NOMO-1 treated with dmso at 0.1 percent for 144 hours (cell line): Measurements from ENCODE around the gene ZFX.
"Not testable (repeated sequence)": the region's sequence is repeated elsewhere in the genome, so short reads cannot be mapped to it uniquely, and the experiment has no call there.

Source experiments
- DNase-seq: peaks from one replicate; lab custom pipeline; 2025; ENCODE audit not compliant: unreplicated experiment; lab: John Stamatoyannopoulos, UW

Gene ZFX

DNA sequence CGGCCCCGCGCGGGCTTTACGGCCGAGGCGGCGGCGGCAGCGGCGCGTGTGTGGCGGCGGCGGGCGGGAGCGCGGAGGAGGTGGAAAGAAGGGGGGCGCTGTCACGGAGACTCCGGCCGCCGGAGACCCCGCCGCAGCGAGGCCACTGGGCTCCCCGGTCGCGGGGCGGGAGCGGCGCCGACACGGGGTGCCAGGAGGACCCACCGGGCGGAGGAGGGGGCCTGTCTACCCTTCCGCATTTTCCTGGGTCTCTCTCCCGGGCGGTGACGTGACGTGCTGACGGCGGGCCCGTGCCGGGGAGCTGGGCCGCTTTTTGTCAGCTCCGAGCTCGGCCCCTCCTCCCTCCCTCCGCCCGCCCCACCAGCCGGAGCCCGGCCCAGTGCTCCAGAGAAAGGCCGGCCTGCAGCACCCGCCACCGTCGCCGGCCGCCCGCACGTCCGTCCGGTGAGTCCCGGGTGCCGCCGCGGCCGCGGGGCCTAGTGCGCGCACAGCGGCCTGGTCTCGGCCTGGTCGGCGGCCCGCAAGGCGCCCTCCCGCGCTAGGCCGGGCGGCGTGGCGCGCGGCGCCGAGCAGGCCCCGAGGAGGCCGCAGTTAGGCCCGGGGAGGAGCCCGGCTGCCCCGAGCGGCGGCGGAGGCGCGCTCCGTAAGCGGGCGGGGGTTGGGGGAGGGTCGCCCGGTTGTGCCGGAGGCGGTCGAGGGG, at the start of gene ZFX:
Gene ZFX (plus strand): TSS at position 379 of the 700 bp plus-strand sequence. CDS start 23,014 bp downstream, outside the sequence.
- peak; percentile 37 for DNase-seq

DNA sequence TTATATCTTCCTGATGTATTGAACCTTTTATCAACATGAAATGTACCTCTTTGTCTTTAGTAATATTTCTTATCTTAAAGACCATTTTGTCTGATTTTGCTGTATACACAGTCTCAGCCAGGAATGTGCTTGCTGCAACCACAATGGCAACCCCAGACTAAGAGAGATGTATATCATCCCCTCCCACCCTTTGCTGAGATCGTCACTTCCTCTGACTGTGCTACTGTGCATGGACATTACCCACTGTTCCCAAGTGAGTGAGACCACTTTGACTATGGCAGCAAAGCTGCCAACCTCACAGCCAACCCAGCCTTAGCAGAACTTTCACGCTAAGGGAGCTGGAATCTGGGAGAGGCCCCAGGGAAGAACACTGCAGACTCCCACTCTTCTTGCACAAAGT, 48.8 kb upstream of the ZFX start:
- DNase-seq, result no peak

DNA sequence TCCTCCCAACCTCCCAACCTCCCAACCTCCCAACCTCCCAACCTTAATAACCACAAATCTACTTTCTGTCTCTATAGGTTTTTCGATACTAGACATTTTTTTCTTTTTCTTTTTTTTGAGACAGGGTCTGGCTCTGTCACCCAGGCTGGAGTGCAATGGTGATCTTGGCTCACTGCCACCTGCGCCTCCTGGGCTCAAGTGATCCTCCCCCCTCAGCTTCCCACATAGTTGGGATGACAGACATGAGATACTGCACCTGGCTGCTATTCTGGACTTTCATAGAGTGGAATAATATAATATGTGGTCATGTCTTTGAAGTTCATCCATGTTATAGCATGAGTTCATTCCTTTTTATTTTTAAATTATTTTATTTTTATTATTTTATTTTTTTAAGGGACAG, 39.5 kb upstream of the ZFX start:
- DNase-seq, result no peak

DNA sequence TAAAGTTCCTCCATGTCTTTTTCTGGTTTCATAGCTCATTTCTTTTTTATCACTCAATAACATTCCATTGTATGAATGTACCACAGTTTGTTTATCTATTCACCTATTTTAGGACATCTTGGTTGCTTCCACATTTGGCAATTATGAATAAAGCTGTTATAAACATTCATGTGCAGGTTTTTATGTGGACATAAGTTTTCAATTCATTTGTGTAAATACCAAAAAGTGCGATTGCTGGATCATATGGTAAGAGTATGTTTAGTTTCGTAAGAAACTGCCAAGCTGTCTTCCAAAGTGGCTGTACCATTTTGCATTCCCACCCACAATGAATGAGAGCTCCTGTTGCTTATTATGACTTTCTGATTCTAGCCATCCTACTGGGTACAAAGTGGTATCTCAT, 36.3 kb upstream of the ZFX start:
- no peak for DNase-seq

DNA sequence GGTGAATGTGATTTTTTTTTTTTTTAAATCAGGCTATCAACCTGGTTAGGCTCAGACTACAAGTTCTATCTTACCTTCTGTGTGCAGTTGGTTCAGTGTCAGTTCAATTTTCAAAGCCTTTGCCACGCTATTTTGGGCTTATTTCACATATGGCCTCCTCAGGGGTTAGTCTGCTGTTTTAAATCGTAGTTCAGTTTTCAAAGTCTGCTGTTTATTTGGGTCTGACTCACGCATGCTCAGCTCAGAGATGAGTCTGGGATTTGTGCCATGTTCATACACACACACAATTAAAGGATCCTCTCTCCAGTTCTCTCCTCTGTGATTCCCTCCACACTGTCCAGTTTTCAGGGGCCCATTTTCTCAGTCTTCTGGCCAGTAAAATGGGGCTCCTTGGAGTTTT, 32.3 kb upstream of the ZFX start:
- DNase-seq, result no peak

DNA sequence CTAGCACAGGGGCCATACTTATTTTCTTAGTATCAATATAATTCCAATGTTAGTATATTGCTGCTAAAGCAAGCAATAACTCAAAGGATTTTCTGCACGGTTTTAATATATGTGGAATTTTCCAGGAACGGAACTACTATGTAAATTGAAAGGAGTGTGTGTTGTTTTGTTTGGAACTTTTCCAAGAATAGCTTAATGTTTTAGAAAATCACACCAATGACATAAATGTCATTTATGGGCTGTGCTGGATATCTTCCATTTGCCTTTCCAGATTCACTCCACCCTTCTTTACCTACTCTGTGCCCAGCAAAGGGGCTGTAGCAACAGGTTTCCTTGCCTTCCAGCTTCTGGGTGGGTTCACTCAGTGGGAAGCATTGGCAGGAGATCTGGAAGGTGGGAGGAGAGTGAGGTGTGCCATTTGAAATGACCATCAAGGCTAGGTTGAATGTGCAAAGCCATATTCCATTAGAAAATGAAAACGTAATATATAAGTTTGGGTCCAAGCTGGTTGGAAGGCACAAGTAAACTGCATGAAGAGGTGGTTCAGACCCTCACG, 25.2 kb upstream of the ZFX start:
- DNase-seq, result no peak

DNA sequence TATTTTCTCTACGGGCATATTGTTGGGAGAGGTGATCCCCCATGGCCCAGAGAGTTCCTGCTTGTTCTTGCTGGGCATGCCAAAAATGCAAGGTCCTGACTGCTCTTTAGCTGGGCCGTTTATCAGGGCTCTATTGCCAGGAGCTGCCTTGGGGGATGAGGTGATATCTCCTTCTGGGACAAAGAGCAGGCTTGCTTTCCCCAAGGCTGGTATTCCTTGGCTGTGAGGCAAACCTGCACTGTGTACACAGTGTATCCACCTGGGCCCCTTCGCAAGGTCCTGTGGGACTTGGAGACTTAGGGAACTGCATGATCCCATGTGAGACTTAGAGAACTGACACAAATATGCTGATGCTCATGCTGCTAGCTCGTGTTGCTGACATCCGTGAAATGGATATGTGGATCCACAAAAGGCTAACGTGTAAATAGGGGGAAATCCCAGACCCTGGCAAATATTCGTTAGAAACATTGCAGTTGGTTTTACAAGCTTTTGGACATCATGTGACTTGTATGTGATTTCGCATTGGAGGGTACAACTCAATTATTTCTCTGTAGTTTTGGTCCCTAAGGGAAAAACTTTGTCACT, 24.4 kb upstream of the ZFX start:
- DNase-seq, result no peak

DNA sequence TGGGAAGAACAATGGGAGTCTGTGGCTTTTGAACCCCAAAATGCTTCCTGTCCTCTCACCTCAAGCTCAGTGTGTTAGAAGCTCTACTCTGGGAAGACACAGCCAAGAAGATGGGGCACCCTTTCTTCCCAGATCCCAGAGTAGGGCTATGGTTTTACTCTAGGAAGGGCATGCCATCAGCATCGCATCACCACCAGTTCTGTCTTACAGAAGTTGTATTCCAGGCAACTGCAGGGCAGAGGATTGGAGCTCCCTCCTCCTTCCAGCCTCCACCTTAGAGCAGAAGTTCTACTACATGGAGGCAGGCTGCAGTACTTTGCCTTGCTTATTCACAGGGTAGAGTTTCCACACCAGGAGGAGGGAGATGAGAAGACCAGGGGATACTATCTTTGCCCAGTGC, 18.1 kb upstream of the ZFX start:
- DNase-seq, result no peak

DNA sequence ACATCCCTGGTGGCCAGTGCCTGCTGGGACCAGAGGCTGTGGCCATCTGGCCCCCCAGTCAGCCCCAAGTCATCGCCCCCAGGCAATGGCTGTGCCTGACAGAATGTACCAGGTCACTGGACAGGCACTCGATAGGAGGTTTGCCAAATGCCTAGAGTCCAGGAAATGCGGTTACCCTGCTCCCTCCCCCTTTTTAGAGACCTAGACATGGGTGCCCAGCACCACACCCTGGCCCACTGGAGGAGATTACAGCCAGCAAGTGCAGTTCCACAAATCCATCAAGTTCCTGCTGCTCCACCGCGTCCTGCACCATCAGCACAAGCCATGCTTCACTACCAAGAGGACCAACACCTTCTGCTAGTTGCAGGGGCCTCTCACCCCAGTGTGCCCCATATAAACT, 16.2 kb upstream of the ZFX start:
- no peak for DNase-seq

DNA sequence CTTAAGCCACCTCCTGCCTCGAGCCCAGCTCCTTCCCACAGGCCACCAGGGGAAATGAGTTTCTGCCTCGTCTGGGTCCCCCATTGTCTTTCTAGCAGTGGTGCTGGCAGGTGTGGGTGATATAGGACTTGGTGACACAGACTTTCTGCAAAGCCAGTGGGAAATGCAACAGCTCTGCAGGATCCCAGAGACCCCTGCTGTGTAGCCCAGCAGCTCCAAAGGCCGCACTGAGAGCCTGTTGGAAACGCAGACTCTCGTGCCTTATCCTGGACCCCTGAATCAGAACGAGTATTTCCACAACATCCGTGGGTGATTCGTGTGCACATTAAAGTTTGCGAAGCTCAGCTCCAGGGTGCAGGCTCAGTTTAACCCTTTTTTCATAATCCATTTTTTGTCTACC, 13.8 kb upstream of the ZFX start:
- DNase-seq, result not testable (repeated sequence)

DNA sequence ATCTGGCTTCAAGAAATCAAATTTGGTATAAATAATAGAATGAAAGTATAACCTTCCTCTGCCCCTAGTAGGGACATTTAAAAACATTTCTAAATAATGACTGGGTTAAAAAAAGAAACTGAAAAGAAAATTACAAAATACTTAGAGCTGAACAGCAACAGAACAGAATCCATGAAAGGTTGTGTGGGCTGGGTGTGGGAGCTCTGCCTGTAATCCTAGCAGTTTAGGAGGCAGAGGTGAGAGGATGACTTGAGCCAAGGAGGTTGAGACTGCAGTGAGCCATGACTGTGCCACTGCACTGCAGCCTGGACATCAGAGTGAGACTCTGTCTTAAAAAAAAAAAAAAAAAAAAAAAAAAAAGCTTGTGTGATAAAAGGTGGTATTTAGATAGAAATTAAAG, 12.3 kb upstream of the ZFX start:
- no peak for DNase-seq

DNA sequence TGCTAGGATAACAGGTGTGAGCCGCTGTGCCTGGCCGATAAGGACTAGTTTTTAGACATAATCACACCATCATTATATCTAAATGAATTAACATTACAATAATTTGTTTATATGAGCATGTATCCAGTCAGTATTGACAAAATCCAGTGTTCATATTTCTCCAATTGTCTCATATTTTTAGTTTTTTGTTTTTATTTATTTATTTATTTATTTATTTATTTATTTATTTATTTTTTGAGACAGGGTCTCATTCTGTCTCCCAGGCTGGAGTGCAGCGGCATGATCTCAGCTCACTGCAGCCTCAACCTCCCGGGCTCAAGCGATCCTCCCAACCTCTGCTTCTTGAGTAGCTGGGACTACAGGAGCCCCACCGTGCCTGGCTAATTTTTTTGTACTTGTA, 5.5 kb upstream of the ZFX start:
- not testable (repeated sequence) for DNase-seq

DNA sequence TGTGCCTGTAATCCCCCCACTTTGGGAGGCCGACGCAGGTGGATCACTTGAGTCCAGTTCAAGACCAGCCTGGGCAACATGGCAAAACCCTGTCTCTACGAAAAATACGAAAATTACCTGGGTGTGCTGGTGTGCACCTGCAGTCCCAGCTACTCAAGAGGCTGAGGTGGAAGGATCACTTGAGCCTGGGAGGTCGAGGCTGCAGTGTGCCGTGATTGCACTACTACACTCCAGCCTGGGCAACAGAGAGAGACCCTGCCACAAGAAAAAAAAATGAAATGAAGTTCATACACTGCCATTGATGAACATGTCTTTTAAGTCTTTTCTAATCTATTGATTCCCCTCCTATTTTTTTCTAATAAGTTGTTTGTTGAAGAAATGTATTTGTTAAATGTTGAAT, 5.0 kb upstream of the ZFX start:
- no peak for DNase-seq

DNA sequence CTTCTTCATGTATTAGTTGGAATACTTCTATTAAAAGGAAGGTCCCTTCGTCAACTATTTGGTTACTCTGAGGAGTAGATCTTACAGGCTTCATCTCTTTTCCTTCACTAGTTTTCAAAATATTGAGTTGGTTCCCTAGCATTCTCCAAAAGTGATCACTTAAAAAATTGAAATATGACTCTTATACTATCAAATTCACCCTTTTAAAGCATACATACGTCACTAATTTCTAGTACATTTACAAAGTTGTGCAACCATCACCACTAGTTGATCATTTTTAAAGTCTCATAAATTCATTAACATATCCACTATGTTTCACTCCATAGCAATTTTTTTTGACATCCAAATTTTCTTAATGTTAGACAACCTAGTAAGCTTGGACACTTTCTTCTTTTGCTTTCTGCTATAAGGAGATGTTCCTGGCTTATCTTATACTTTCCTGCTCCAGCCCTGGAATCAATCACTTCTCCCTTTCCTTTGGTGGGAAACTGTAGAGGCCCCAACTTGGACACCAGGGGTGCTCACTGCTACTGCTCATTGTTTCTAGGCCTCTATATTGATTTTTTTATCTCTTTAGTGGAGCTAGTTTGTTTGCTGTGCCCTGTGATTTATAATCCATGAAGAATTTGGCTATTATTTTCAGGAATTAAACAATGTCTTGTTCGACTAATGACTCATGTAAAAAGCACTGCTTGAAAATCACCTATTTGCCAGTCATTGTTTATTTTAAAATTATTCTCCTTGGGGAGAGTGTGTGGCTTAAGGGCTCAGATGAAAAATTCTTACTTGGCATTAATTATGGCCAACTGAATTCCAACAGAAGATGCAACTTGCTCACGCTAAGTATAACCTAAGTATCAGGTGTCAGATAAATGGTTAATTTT, 4.0 kb upstream of the ZFX start:
- DNase-seq, result no peak

DNA sequence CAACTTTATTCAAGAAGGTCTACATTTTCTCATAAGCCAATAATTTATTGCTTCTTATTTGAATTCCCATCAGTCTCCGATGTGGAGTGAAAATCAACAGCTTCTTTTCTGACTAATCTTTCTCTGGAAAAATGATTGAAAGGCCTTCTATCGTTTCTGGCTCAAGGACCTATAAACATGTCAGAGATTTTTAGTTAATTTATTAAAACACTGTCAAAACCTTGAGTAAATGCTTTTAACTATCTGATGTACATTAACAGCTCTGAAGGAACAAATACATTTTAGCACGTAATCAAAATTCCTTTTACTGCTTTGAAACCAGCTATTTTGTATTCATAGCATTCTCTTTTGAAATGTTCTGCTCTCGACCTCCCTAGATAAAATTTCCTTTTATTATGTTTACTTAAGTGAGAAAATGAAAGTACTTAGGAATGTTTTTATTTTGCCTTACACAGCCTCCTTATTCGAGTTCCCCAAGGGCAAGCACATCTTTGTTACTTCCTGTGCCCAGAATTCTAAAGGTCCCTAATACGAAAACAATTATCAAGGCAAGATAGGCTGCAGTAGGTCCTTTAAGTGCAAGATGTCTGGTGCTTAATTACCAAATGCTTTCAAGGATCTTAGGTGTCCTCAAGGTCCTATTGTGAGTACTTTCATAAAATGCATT, 3.1 kb upstream of the ZFX start:
- no peak for DNase-seq

DNA sequence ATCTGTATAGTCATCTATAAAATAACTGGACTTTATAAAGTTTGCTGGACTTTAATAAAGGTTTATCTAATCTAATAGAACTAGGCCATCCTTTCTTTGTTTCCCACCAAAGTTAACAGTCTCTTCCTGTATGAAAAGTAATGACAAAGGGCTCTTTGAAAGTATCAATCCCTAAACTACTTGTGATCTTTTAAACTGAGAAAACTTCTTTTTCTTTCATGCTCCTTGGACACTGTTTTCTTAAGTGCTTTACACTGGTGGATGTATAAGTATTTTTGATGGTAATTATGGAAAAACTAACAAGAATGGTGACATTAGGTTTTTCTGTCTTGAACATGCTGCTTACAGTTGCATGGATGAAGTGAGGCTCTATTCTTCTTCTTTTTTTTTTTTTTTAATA, 2.4 kb upstream of the ZFX start:
- no peak for DNase-seq

DNA sequence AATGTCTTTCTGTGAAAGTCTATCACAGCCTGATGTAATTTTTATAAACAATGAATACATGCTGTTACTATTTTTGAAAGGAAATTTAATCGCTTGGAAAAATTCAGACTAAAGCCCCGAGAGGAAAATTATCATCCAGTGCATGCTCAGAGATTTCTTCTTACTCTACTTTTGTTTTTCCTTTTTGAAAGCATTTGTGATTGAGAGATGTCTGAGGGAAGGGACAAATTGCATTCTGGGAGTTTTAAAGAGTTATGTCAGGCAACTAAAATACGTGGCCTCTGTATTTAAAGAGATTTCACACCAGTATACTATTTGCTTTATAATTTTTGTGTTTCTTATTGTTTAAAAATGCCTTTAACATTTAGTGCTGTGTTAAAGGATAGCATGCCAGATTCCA, 1.4 kb upstream of the ZFX start:
- DNase-seq, result no peak

DNA sequence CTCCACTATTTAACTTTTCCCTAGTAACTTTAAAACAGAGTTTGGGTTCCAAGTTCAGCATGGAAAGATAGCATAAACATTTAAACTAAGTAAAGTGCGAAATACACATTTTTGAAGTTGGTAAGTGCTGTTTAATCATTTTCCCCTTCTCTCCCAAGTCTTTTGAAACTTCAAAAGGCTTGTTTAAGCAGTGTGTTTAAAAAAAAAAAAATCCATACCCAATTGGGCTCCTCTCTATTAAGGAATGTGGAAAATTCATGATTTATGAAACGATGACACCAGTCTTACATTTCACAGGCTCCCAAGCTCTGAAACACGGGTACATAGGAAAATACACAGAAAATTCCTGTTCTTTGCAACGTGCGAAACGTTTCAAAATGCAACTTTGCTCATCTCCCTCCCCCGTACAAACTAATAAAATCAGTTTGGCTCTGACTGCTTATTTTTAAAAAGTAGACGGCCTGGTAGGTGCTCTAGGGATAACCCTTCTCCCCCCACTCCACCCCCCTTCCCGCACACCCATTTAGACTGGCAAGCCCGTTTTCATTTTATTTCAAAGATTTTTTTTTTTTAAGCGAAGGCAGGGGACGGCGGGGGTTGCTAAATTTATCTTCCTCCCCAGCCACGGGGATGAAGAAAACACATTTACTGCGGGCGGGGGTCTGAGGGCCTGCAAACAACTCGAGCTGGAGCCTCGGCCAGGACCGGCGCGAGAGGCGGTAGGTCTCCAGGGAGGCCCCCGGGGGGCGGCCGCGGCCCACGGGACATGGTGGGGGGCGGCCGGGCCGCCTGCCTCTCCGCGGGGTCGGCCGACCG, 786 bp upstream of the ZFX start:
- no peak for DNase-seq

DNA sequence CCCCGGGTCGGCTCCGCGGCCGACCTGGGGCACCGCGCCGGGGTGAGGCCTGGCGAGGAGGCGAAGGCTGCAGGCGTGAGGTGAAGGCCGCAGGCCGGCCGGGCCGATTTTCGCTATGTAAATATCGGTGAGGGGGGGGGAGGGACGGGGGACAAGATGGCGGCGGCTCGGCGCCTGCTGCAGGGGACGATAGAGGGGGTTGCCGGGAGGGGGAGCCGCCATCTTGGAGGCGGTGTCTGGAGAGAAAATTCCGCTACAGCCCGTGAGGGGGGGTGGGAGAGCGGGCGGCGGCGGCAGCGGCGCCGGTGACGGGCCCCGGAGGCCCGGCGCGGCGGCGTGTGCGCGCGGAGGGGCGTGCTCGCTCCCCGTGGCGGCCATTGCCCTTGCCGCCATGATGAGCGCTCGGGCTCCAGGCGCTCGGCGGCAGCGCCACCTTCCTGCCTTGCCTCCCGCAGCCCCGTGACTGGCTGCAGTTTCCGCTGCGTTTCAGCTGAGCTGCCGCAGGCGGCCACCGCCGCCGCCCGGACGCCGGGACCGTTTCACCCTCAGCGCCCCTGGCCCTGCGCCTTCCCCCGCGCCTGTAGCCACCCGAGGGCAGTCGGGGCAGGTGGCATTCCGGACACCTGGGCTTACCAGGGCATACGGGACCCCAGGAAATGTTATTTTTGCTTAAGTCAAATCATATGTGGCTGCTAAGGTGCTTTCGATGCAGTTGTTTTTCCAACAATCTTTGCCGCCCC, 692 bp downstream of the ZFX start:
- DNase-seq, result peak; percentile 91

DNA sequence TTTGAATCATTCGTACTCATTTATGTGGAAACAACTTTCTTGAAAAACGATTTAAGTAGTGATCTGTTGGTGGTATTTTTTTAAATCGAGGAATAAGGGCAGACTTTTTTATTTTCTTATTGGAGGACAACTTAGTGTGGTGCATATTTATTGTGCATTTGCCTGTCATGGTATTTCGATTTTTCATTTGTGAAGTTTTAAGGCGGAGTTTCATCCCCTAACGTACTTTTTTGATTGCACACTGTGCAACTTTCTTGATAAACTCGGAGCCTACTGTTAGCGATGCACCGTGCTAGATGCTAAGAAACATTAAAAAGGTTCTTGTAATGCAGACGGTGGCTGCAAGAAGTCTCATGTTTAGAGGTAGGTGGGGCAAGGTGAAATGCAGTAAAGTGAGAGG, 1.4 kb downstream of the ZFX start:
- DNase-seq, result no peak
